Heart left ventricle (tissue), 16 donors: ENCODE results near the gene GOLGA8J. TPM values are rescaled to one million over a fixed set of nuclear protein-coding genes. Genes with fewer than 3 reads are reported as not detected.
"Not testable (repeated sequence)": the region's sequence is repeated elsewhere in the genome, so short reads cannot be mapped to it uniquely, and the experiment has no call there.

Source experiments
- ATAC-seq, 4 donors: fragments of 200-7000 bp; cut with Tn5 transposase; one replicate each; pipeline ENCODE4 v1.9.1; 2020 to 2022; ENCODE audit warnings: moderate library complexity in 4 of 4, mild to moderate bottlenecking in 3 of 4, moderate number of reproducible peaks in 1 of 4
- DNase-seq, 5 donors: peaks; one replicate each; pipeline ENCODE4 v3.0.0-alpha.2; 2020
- H3K27ac ChIP-seq, 12 donors: fragments of 200-600 bp; sonication (generic) in 4 of 12; one replicate each; pipeline versions ENCODE4 v1.5.0 to v1.8.0; 2016 to 2022; ENCODE audit warnings: mild to moderate bottlenecking in 2 of 12
- H3K27me3 ChIP-seq, 9 donors: fragments of 200-600 bp; sonication (generic) in 2 of 9; one replicate each; pipeline versions ENCODE4 v1.5.1 to v1.8.0; 2016 to 2022; ENCODE audit warnings: mild to moderate bottlenecking in 3 of 9
- H3K36me3 ChIP-seq, 9 donors: fragments of 200-600 bp; sonication (generic) in 2 of 9; one replicate each; pipeline versions ENCODE4 v1.5.0 to v1.8.0; 2018 to 2022; ENCODE audit warnings: mild to moderate bottlenecking in 2 of 9
- H3K4me1 ChIP-seq, 12 donors: fragments of 200-600 bp; sonication (generic) in 4 of 12; one replicate each; pipeline versions ENCODE4 v1.5.0 to v1.8.0; 2016 to 2022; ENCODE audit warnings: mild to moderate bottlenecking in 3 of 12
- H3K4me3 ChIP-seq, 12 donors: fragments of 200-600 bp; sonication (generic) in 4 of 12; one replicate each; pipeline versions ENCODE4 v1.5.0 to v1.8.0; 2017 to 2022; ENCODE audit warnings: mild to moderate bottlenecking in 9 of 12, moderate library complexity in 4 of 12
- H3K9me3 ChIP-seq, 12 donors: fragments of 200-600 bp; sonication (generic) in 4 of 12; one replicate each; pipeline versions ENCODE4 v1.5.0 to v1.8.0; 2016 to 2022; ENCODE audit warnings: mild to moderate bottlenecking in 1 of 12
- CTCF ChIP-seq, 12 donors: fragments of 200-600 bp; sonication (generic) in 4 of 12; IDR thresholded peaks; one replicate each; pipeline versions ENCODE4 v1.5.0 to v1.8.0; 2018 to 2022; ENCODE audit warnings: antibody characterized with exemption in 12 of 12, mild to moderate bottlenecking in 5 of 12
- POLR2A ChIP-seq, 2 donors: fragments of 450-650 bp; IDR thresholded peaks; one replicate each; pipeline ENCODE4 v1.6.1; 2017; ENCODE audit warnings: antibody characterized with exemption in 2 of 2, mild to moderate bottlenecking in 2 of 2, moderate library complexity in 2 of 2
- WGBS, 4 donors: extraction: QIAGEN DNeasy Blood & Tissue Kit in 2 of 4; methylation state at CpG; one replicate each; pipeline versions ENCODE4 v1.1.5 to v1.1.7; 2013 to 2018; 5-methylcytosine and 5-hydroxymethylcytosine counted together
- intact Hi-C, 10 donors: fragments of 100-400 bp; cut with DNase I; formaldehyde crosslinking; loops; one replicate each; pipeline versions ENCODE4 v1.11.1 to v1.14.2; 2022
- polyA plus RNA-seq, 2 donors: library from polyadenylated mRNA; stranded (reverse); fragments of 200-250 nt; gene quantifications; one replicate each; pipeline ENCODE4 v1.2.3, GENCODE V29; 2013
- total RNA-seq, 9 donors: library from RNA; depleted of rRNA in 2 of 9; stranded (reverse); fragments of >200 nt in 2 of 9; fragmentation: NEBNext Ultra II Directional in 3 of 9; extraction: Animal tissue kit (Norgen Biotek cat#: 25700) in 3 of 9; gene quantifications; one replicate each; pipeline versions ENCODE4 v1.1.0 to v1.2.4, GENCODE V29; 2016 to 2023
- donor health status: ischemic (EF 13 %, LVEDD 7.1; RV severe dilation, severe dysfunction).
- donor health status: healthy with polysubstance abuse.
- donor health status: DM: no; HTN: yes; CAD: no.
- donor health status: DM: no; HTN: no; CAD: no.
- donor health status: ischemic (EF 25% LVEDD 6.9; RV normal size, moderate dysfunction).
- donor health status: ischemic (EF 25% LVEDD 5.7; RV mildly dilated, moderate dysfunction).
- donor health status: healthy.
- donor health status: DM: yes; HTN: yes; CAD: no.
- donor health status: ischemic (EF 35%, LVEDD 5.7; RV mildly dilated, moderate dysfunction).
- donor health status: nonischemic (EF 11% LVEDD 7.7; RV severe dilation, severe dysfunction).
- donor health status: DM: yes; HTN: yes; CAD: no.
- donor health status: PGD.
- donor health status: ischemic (EF 29% LVEDD 5.4; RV normal size, mild dysfunction).
- donor health status: nonischemic (EF 23%, LVEDD 6.1; RV moderate dilation, normal function).

Gene GOLGA8J
- total and polyA plus RNA-seq, 11 donors: 0.06 TPM; not detected in 10

DNA sequence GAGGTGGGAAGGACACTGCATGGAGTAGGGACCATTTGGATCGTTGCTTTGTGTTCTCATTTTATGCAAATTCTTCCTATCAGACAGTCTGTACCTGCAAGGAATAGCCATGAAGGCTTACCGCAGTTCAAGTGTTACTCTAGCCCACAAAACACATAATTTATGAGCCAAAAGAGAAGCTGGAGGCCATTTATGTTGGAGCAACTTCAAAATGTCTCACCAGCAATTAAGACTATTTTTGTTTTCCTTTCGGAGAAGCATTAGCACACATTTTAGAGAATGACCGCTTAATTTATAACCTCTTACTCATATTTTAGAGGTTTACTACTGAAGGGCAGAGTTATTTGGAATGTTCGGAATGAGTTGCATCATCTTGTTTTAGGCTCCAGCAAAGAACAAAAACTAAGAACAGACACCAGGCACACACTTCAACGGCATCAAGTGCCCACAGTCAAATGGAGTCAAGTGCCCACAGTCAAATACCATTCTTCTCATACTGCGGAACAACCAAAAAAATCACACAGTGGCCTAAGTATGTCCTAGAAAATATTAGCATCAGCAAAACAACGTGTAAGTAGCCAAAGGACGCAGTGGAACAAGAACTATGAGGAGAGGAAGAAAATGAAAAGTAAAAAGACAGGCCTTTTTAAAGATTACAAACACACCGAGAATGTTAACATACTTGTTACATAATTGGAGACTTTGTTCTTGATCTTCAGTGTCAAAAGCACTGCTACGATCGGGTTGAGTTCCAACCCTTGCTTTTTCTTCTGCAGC, 17.5 kb upstream of the GOLGA8J start:
- WGBS, 4 donors: 76 to 79% (median 77%) methylated on average over 12 of the region's 12 CpGs
- peaks cover 0 to 8% (median 0%) of the 10 kb centered on the region in 9 donors for H3K27me3 ChIP-seq
- H3K4me3 ChIP-seq: no peak overlapping the region
- no peak for TF ChIP-seq POLR2A (IDR thresholded peaks at IDR 0.05)
- TF ChIP-seq CTCF (IDR thresholded peaks at IDR 0.05): no peak
- H3K27ac ChIP-seq: no peak overlapping the region
- H3K4me1 ChIP-seq: peaks cover 0 to 6% (median 0%) of the 10 kb centered on the region in 12 donors
- no peaks in the 10 kb centered on the region for H3K36me3 ChIP-seq
- no peaks in the 10 kb centered on the region for H3K9me3 ChIP-seq
- intact Hi-C loops: no loop called here
- ATAC-seq: no peak
- DNase-seq: no peak

DNA sequence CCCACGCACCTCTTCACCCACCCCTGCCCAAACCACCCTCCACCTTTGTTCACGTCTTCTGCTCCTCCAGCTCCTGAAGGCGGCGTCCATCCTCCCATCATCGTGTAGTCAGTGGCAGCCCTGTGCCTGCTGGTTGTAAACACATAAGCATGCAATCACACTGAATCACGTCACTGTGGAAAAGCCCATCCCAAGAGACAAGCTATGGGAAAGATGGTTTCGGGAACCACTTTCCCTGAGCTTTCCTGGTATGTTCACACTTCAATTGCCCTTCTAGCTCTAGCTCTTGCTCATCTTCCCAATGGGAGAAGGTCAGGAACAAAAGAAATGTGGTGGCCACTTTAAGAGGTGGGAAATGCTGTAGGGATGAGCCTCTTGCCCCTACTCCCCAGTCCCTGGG, 14.4 kb upstream of the GOLGA8J start:
- intact Hi-C loops: no loop called here
- no peaks in the 10 kb centered on the region for H3K36me3 ChIP-seq
- peaks cover 0 to 6% (median 0%) of the 10 kb centered on the region in 12 donors for H3K4me1 ChIP-seq
- DNase-seq (no peak), ATAC-seq (no peak)
- WGBS, 4 donors: 85 to 88% (median 86%) methylated on average over 7 of the region's 7 CpGs
- no peak for TF ChIP-seq CTCF (IDR thresholded peaks at IDR 0.05)
- TF ChIP-seq POLR2A (IDR thresholded peaks at IDR 0.05): no peak
- peaks cover 0 to 8% (median 0%) of the 10 kb centered on the region in 9 donors for H3K27me3 ChIP-seq
- no peak overlapping the region for H3K27ac ChIP-seq
- no peaks in the 10 kb centered on the region for H3K9me3 ChIP-seq
- H3K4me3 ChIP-seq: no peak overlapping the region

DNA sequence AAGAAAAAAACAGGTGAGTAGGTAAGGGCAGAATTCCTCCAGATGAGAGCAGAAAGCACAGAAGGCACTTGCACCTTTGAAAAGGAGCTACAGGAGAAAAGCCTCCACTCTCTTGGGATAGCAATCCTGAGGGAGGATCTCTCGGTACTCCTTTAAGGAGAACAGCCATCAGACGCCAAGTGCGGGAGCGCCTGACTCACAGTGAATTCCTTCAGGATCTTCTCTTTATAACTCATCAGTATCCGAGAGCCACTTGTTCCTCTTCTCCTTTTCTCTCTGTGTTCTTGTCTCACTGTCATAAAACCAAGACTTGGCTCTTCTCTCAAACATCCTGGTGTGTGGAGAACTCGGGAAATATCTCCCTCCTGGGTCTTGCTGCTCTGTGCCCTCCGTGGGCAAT, 10.1 kb upstream of the GOLGA8J start:
- H3K36me3 ChIP-seq: no peaks in the 10 kb centered on the region
- H3K9me3 ChIP-seq: no peaks in the 10 kb centered on the region
- H3K27me3 ChIP-seq: peaks cover 0 to 8% (median 0%) of the 10 kb centered on the region in 9 donors
- no peak overlapping the region for H3K27ac ChIP-seq
- TF ChIP-seq CTCF (IDR thresholded peaks at IDR 0.05): no peak
- no peak overlapping the region for H3K4me3 ChIP-seq
- no peak for ATAC-seq
- 58 to 72% (median 64%) methylated on average over 7 of the region's 7 CpGs for WGBS, 4 donors
- DNase-seq: no peak
- H3K4me1 ChIP-seq: no peaks in the 10 kb centered on the region
- intact Hi-C loops: loop anchor here in 6 of 10 donors (2.0 to 10.0 kb wide), 4 partner anchors 118 to 408 kb away; no protein-coding TSS in a partner anchor

GRCh38 chr15:30073915-30074314, 8.8 kb upstream of the GOLGA8J start:
- Histone ChIP-seq H3K27ac (no peak overlapping the region), H3K4me3 (no peak overlapping the region), H3K9me3 (no peaks in the 10 kb centered on the region), H3K27me3 (peaks cover 0 to 6% (median 0%) of the 10 kb centered on the region in 9 donors), H3K36me3 (no peaks in the 10 kb centered on the region), H3K4me1 (no peaks in the 10 kb centered on the region)
- 86 to 92% (median 88%) methylated on average over 4 of the region's 4 CpGs for WGBS, 4 donors
- intact Hi-C loops: loop anchor here in 7 of 10 donors (2.0 to 10.0 kb wide), 4 partner anchors 119 to 409 kb away; no protein-coding TSS in a partner anchor
- TF ChIP-seq CTCF (IDR thresholded peaks at IDR 0.05): no peak
- TF ChIP-seq POLR2A (IDR thresholded peaks at IDR 0.05): no peak
- ATAC-seq (no peak), DNase-seq (no peak)

DNA sequence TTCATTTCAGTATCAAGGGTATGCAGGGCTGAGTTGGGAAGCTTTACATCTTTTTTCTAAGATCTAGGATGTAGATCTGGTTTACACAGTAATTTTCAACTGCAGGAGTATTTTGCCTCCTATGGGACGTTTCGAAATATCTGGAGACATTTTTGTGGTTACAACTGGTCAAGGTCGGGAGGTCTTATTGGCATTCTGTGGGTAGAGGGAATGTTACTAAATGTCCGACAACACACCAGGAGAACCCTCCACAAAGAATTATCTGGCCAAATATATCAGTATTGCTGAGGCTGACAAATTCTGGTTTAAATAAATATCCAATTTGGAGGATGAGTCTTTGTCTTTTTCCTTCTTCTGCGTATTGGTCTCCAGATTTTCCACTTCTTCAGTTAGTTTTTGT, 1.9 kb upstream of the GOLGA8J start:
- H3K27ac ChIP-seq, intact Hi-C loops, H3K36me3 ChIP-seq, H3K4me1 ChIP-seq, ATAC-seq, H3K27me3 ChIP-seq, H3K4me3 ChIP-seq, H3K9me3 ChIP-seq, DNase-seq: not testable (repeated sequence)
- WGBS, 4 donors: 83 to 90% (median 84%) methylated on average over 5 of the region's 5 CpGs

DNA sequence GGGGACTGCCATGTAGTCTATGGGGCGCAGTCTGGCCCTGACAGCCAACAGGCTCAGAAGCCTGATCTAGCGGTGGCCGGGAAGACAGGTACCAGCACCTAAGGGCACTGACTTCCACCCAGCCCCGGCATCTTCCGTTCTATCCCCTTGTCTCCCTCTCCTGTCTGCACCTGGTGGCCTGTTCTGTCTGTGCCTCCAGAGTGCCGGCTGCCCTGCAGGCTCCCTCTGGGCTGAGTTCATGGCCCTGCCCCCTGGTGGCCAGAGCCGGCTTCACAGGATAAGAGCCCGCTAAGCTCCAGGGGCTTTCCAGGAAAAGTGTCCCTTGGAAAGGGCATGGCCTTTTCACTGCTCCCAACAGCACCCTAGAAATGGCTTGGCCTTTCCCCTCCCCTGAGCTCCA, 15.1 kb downstream of the GOLGA8J start:
- WGBS, 4 donors: no CpG with 5 or more reads among the region's 8 CpGs
- ATAC-seq, H3K4me1 ChIP-seq, H3K27ac ChIP-seq, H3K4me3 ChIP-seq, intact Hi-C loops, H3K9me3 ChIP-seq, DNase-seq, H3K27me3 ChIP-seq, H3K36me3 ChIP-seq: not testable (repeated sequence)

DNA sequence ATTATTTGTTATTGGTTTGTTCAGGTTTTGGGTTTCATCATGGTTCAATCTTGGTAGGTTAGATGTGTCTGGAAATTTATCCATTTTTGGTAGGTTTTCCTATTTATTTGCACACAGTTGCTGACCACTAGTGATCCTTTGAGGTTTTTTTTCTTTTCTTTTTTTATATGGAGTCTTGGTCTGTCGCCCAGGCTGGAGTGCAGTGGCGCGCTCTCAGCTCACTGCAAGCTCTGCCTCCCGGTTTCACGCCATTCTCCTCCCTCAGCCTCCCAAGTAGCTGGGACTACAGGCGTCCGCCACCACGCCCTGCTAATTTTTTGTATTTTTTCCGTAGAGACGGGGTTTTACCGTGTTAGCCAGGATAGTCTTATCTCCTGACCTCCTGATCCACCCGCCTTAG, 20.1 kb downstream of the GOLGA8J start:
- H3K36me3 ChIP-seq, H3K27ac ChIP-seq, DNase-seq, intact Hi-C loops, H3K4me1 ChIP-seq, H3K27me3 ChIP-seq, ATAC-seq, H3K4me3 ChIP-seq, H3K9me3 ChIP-seq: not testable (repeated sequence)
- WGBS, 4 donors: no CpG with 5 or more reads among the region's 12 CpGs
